Choroid plexus epithelial cell (primary cell): ENCODE measurements around the gene GPR173.
A peak's percentile ranks its signal among the peaks of the same experiment; 100 is the strongest.

Source experiments
- DNase-seq: peaks from one replicate; pipeline ENCODE4 v3.0.0-alpha.2; 2010; ENCODE audit warnings: low read depth
- H3K4me3 ChIP-seq: 2 replicates; pipeline ENCODE4 v1.5.1; 2011; ENCODE audit warnings: low read depth, mild to moderate bottlenecking, control low read depth, low read length, moderate library complexity
- TF ChIP-seq, protein P1 (sequence below): conservative IDR thresholded peaks from 2 replicates; pipeline ENCODE4 v1.5.1; 2011; ENCODE audit warnings: low read depth, mild to moderate bottlenecking, control low read depth, inconsistent platforms, low read length, moderate library complexity

Gene GPR173

DNA sequence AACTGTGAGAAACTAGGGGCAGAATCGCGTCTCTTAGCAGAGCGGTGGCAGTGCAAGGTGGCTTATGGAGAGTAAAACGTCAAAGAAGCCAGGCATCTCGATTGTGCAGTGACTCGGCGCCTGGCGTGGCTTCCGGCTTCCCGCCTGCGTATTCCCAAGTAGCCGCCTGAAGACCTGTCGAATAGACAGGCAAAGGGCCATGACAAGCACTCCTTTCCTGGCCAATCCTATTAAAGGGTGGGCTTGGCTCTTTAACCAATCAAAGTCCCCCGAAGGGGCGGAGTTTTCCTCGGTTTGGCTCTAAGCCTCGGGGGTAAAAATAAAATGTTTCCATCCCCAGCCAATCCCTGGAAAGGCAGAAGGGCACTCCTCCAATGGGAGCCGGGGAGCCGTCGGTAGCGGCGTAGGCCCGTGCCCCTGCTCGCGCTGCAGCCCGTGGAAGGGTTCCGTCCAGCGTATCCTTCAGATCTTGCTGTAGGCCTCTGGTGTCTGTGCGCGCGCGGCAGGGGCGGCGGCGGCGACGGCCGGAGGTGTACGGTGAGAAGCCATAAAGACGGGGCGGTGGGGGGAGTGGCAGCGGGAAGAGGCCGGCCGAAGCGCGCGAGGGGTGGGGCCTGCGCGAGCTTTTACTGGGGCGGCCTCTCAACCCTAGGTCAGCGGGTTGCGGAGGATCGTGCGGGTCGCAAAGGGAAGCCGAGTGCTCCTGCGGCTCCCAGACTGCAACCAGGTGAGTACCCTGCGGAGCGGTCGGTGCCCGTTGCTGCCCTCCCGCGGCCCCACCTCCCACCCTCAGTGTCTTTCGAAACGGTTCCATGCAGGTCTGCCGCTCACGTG is 45.4 kb downstream of the GPR173 start, which contains the start of gene KANTR:
KANTR (plus strand) TSS at position 395 of the 834 bp plus-strand sequence. CDS start 30,131 bp downstream, outside the sequence.
- TF ChIP-seq, protein P1, sequence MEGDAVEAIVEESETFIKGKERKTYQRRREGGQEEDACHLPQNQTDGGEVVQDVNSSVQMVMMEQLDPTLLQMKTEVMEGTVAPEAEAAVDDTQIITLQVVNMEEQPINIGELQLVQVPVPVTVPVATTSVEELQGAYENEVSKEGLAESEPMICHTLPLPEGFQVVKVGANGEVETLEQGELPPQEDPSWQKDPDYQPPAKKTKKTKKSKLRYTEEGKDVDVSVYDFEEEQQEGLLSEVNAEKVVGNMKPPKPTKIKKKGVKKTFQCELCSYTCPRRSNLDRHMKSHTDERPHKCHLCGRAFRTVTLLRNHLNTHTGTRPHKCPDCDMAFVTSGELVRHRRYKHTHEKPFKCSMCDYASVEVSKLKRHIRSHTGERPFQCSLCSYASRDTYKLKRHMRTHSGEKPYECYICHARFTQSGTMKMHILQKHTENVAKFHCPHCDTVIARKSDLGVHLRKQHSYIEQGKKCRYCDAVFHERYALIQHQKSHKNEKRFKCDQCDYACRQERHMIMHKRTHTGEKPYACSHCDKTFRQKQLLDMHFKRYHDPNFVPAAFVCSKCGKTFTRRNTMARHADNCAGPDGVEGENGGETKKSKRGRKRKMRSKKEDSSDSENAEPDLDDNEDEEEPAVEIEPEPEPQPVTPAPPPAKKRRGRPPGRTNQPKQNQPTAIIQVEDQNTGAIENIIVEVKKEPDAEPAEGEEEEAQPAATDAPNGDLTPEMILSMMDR, result no peak
- H3K4me3 ChIP-seq, result peak within 1 kb of the TSS; percentile 76
- peak; percentile 96 for DNase-seq

DNA sequence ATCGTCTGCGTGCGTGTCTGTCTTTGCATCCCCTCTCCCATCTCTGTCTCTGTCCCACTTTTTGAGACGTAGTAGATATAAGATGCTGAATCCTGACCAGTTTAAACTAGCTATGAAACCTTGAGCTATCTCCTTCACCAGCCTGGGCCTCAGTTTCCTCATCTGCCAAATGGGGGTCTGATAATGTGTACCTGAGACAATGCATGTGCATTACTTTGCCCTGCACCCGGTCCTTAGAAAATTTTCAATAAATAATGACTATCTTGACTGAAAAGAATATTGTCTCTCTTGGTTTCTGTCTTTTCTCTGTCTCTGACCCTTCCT is 46.0 kb downstream of the GPR173 start:
- TF ChIP-seq, protein P1, result no peak
- H3K4me3 ChIP-seq, result peak overlapping the region; percentile 76
- no peak for DNase-seq

DNA sequence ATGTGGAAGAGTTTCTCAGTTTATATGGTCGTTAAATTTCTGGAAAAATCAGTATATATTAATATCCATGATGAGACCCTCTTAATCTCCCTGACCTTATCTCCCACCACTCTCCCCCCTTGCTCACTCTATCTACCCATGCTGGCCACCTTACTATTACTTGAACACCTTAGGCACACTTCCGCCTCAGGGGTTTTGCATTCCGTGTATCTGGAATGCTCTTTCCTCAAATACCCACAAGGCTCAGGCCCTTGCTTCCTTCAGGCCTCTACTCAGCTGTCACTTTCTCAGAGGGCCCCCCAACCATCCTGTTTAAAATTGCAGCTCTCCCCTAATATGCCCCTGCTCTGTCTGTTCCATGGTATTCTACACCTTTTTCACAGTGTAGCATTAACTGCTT is 47.2 kb downstream of the GPR173 start:
- DNase-seq, result no peak
- no peak overlapping the region for H3K4me3 ChIP-seq
- TF ChIP-seq, protein P1, result no peak

DNA sequence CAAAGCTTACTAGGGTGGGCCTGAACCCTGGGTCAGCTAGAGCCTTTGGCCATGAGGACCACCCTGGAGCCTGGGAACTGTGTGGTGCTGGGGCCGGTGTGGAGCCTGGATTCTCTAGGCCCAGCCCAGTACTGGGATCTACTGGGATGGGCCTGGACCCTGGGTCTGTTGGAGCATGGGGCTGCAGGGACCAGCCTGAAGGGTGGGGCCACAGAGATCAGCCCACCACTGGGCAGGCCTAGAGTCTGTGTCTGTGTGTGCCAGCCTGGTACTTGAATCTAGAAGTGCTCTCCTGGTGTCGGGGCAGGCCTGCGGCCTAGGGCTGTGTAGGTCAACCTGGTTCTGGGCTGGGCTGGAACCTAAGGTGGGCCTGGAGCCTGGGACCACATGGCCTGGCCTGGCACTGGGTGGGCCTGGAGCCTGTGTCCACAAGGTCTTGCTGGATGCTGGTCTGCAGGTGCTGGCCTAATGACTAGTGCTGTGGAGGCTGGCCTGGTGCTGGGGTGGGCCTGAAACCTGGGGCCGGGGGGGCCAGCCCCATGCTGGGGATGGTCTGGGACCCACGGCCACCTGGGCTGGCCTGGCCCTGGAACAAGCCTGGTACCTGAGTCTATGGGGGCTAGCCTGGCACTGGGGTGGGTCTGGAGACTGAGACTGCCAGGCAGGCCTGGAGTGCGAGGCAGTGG is 66.4 kb downstream of the GPR173 start:
- TF ChIP-seq, protein P1, result no peak
- no peak for DNase-seq
- H3K4me3 ChIP-seq, result no peak overlapping the region

DNA sequence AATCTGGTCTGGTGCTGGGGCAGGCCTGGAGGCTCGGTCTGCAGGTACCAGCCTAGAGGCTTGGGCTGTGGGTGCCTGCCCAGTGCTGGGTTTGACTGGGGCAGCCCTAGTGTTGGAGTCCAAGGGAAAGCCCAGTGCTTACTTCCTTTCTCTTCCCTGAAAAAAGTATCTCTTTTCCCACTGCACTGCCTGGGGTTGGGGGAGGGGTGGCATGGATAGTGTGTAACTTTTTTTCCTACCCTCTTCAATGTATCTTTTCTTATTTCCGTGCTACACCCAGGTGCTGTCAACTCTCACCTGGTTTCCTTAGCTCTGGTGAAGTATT is 66.9 kb downstream of the GPR173 start:
- no peak overlapping the region for H3K4me3 ChIP-seq
- DNase-seq, result no peak
- TF ChIP-seq, protein P1, result no peak

DNA sequence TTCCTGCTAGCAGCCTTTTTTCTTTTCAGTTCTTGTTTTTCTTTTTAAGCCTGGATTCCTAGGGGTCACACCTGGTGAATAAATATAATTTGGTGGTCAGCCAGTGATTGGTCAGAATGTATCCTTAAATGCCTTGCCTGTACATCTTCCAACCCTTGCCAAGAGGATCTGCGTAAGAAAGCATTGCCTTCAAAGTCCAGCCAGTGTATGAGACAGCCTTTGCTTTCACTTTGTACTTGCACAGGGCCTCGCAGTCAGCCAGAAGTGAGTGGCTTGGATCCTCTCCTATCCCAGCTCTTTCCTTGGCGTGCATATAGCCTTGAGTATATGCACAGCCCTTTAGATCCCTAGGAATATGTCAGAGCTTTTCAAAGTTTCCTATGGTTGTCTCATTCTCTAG is 67.5 kb downstream of the GPR173 start:
- no peak overlapping the region for H3K4me3 ChIP-seq
- DNase-seq, result peak; percentile 78

More for the DNA sequence above, 67.5 kb downstream of the GPR173 start:
- TF ChIP-seq, protein P1, result no peak
